Measurements from ENCODE around the gene ARRDC1. TPM values are rescaled to one million over a fixed set of nuclear protein-coding genes. Genes with fewer than 3 reads are reported as not detected.
A peak's percentile ranks its signal among the peaks of the same experiment; 100 is the strongest.

The ARRDC1 gene
- total and polyA plus RNA-seq, 4 experiments from 2014 or later: 54.3 to 86.2 (median 70.8) TPM

GRCh38 chr9:137583957-137584356 lies 21.5 kb upstream of the ARRDC1 start:
- peaks cover 2 to 23% (median 11%) of the 10 kb centered on the region in 4 donors for H3K4me1 Mint-ChIP-seq
- Histone ChIP-seq H3K27ac (ENCODE audit: low read depth, low read length) (no peak overlapping the region), H3K27me3 (ENCODE audit: insufficient read depth, low read length) (no peaks in the 10 kb centered on the region), H3K4me1 (ENCODE audit: insufficient read depth, low read length) (peaks cover 12% of the 10 kb centered on the region), H3K36me3 (ENCODE audit: insufficient read depth, low read length) (peaks cover 13% of the 10 kb centered on the region), H3K9me3 (ENCODE audit: control insufficient read depth in 1 of 2, low read length in 2 of 2) (no peaks in the 10 kb centered on the region), H3K4me3 (ENCODE audit: low read length in 2 of 2) (no peak overlapping the region)
- peaks cover 17 to 29% of the 10 kb centered on the region in 2 donors for H3K36me3 Mint-ChIP-seq
- no peak for DNase-seq
- no peaks in the 10 kb centered on the region for H3K27me3 Mint-ChIP-seq
- H3K27ac Mint-ChIP-seq: no peak overlapping the region
- ChIA-PET POLR2A (ENCODE audit: partially characterized antibody) (no interaction called here), CTCF (ENCODE audit: partially characterized antibody) (interaction anchor here (0.8 kb wide), 1 partner anchor 19 kb away, joined by 3 read pairs; no protein-coding TSS in a partner anchor)
- H3K4me3 Mint-ChIP-seq: no peak overlapping the region
- H3K9me3 Mint-ChIP-seq: no peaks in the 10 kb centered on the region
- intact Hi-C loops (cut with micrococcal nuclease): no loop called here

GRCh38 chr9:137586854-137587253 lies 18.6 kb upstream of the ARRDC1 start:
- H3K27me3 Mint-ChIP-seq: no peaks in the 10 kb centered on the region
- H3K4me3 Mint-ChIP-seq: no peak overlapping the region
- ChIA-PET POLR2A (ENCODE audit: partially characterized antibody) (interaction anchor here (1.1 to 2.6 kb wide), 2 partner anchors 8 to 36 kb away, joined by 3 to 17 read pairs; partner anchors contain the start of gene DPH7), CTCF (ENCODE audit: partially characterized antibody) (no interaction called here)
- H3K4me1 Mint-ChIP-seq: peaks cover 3 to 28% (median 16%) of the 10 kb centered on the region in 4 donors
- H3K27ac ChIP-seq (ENCODE audit: low read depth, low read length): no peak overlapping the region
- H3K9me3 Mint-ChIP-seq: no peaks in the 10 kb centered on the region
- peaks cover 17 to 26% of the 10 kb centered on the region in 2 donors for H3K36me3 Mint-ChIP-seq
- no peaks in the 10 kb centered on the region for H3K27me3 ChIP-seq (ENCODE audit: insufficient read depth, low read length)
- H3K36me3 ChIP-seq (ENCODE audit: insufficient read depth, low read length): peaks cover 13% of the 10 kb centered on the region
- intact Hi-C loops (cut with micrococcal nuclease): no loop called here
- peaks cover 21% of the 10 kb centered on the region for H3K4me1 ChIP-seq (ENCODE audit: insufficient read depth, low read length)
- DNase-seq: no peak
- H3K9me3 ChIP-seq (ENCODE audit: control insufficient read depth in 1 of 2, low read length in 2 of 2): no peaks in the 10 kb centered on the region
- no peak overlapping the region for H3K27ac Mint-ChIP-seq
- H3K4me3 ChIP-seq (ENCODE audit: low read length in 2 of 2): no peak overlapping the region

- H3K4me1 ChIP-seq (ENCODE audit: insufficient read depth, low read length): peaks cover 21% of the 10 kb centered on the region
- peaks cover 5 to 26% (median 16%) of the 10 kb centered on the region in 4 donors for H3K4me1 Mint-ChIP-seq
- H3K4me3 ChIP-seq (ENCODE audit: low read length in 2 of 2): no peak overlapping the region
- no peak for DNase-seq
- peak overlapping the region in 2 of 7 donors; percentile 27 to 56 for H3K27ac Mint-ChIP-seq
- H3K27me3 Mint-ChIP-seq: no peaks in the 10 kb centered on the region
- H3K36me3 Mint-ChIP-seq: peaks cover 17 to 20% of the 10 kb centered on the region in 2 donors
- H3K4me3 Mint-ChIP-seq: peak overlapping the region in 7 of 8 donors; percentile 17 to 81 (median 64)
- no peaks in the 10 kb centered on the region for H3K9me3 Mint-ChIP-seq
- intact Hi-C loops (cut with micrococcal nuclease): no loop called here
- no peaks in the 10 kb centered on the region for H3K9me3 ChIP-seq (ENCODE audit: control insufficient read depth in 1 of 2, low read length in 2 of 2)
- CTCF ChIA-PET (ENCODE audit: partially characterized antibody): interaction anchor here (0.9 to 2.2 kb wide), 2 partner anchors 9 to 11 kb away, joined by 3 to 10 read pairs; partner anchors contain the start of gene DPH7
- H3K36me3 ChIP-seq (ENCODE audit: insufficient read depth, low read length): peaks cover 13% of the 10 kb centered on the region
- POLR2A ChIA-PET (ENCODE audit: partially characterized antibody): interaction anchor here (1.1 to 2.6 kb wide), 4 partner anchors 9 to 38 kb away, joined by 3 to 17 read pairs (median 4); partner anchors contain the start of genes DPH7 and EHMT1
- H3K27ac ChIP-seq (ENCODE audit: low read depth, low read length): no peak overlapping the region
- H3K27me3 ChIP-seq (ENCODE audit: insufficient read depth, low read length): no peaks in the 10 kb centered on the region
These were observed 17.2 kb upstream of the ARRDC1 start for GRCh38 chr9:137588311-137588710.

GRCh38 chr9:137588891-137589290 lies 16.6 kb upstream of the ARRDC1 start:
- peaks cover 5 to 24% (median 15%) of the 10 kb centered on the region in 4 donors for H3K4me1 Mint-ChIP-seq
- no peak for DNase-seq
- Histone ChIP-seq H3K36me3 (ENCODE audit: insufficient read depth, low read length) (peaks cover 13% of the 10 kb centered on the region), H3K27me3 (ENCODE audit: insufficient read depth, low read length) (no peaks in the 10 kb centered on the region), H3K9me3 (ENCODE audit: control insufficient read depth in 1 of 2, low read length in 2 of 2) (no peaks in the 10 kb centered on the region), H3K27ac (ENCODE audit: low read depth, low read length) (no peak overlapping the region), H3K4me3 (ENCODE audit: low read length in 2 of 2) (no peak overlapping the region), H3K4me1 (ENCODE audit: insufficient read depth, low read length) (peaks cover 21% of the 10 kb centered on the region)
- H3K9me3 Mint-ChIP-seq: no peaks in the 10 kb centered on the region
- peak overlapping the region; percentile 39 to 89 (median 82) for H3K4me3 Mint-ChIP-seq
- ChIA-PET POLR2A (ENCODE audit: partially characterized antibody) (interaction anchor here (1.3 to 2.6 kb wide), 3 partner anchors 10 to 31 kb away, joined by 3 to 17 read pairs (median 6); partner anchors contain the start of genes DPH7 and EHMT1), CTCF (ENCODE audit: partially characterized antibody) (interaction anchor here (0.9 to 2.2 kb wide), 2 partner anchors 10 to 12 kb away, joined by 3 to 10 read pairs; partner anchors contain the start of gene DPH7)
- peaks cover 14 to 17% of the 10 kb centered on the region in 2 donors for H3K36me3 Mint-ChIP-seq
- H3K27ac Mint-ChIP-seq: peak overlapping the region in 3 of 7 donors; percentile 17 to 89 (median 56)
- intact Hi-C loops (cut with micrococcal nuclease): no loop called here
- no peaks in the 10 kb centered on the region for H3K27me3 Mint-ChIP-seq

- no peak for DNase-seq
- peak overlapping the region; percentile 81 to 89 (median 84) for H3K4me3 Mint-ChIP-seq
- intact Hi-C loops (cut with micrococcal nuclease): loop anchor here (1.0 to 2.0 kb wide), 4 partner anchors 10 to 799 kb away; partner anchors contain the start of genes ARRDC1 and TMEM141
- peaks cover 5 to 24% (median 15%) of the 10 kb centered on the region in 4 donors for H3K4me1 Mint-ChIP-seq
- no peaks in the 10 kb centered on the region for H3K9me3 ChIP-seq (ENCODE audit: control insufficient read depth in 1 of 2, low read length in 2 of 2)
- H3K4me3 ChIP-seq (ENCODE audit: low read length in 2 of 2): peak overlapping the region in 1 of 2 donors; percentile 52
- peaks cover 13% of the 10 kb centered on the region for H3K36me3 ChIP-seq (ENCODE audit: insufficient read depth, low read length)
- H3K27ac Mint-ChIP-seq: peak overlapping the region in 6 of 7 donors; percentile 18 to 89 (median 67)
- no peaks in the 10 kb centered on the region for H3K27me3 ChIP-seq (ENCODE audit: insufficient read depth, low read length)
- peaks cover 21% of the 10 kb centered on the region for H3K4me1 ChIP-seq (ENCODE audit: insufficient read depth, low read length)
- H3K27me3 Mint-ChIP-seq: no peaks in the 10 kb centered on the region
- no peaks in the 10 kb centered on the region for H3K9me3 Mint-ChIP-seq
- POLR2A ChIA-PET (ENCODE audit: partially characterized antibody): interaction anchor here (1.3 to 2.6 kb wide), 3 partner anchors 11 to 30 kb away, joined by 3 to 17 read pairs (median 6); partner anchors contain the start of genes DPH7 and EHMT1
- CTCF ChIA-PET (ENCODE audit: partially characterized antibody): interaction anchor here (2.2 kb wide), 1 partner anchor 10 kb away, joined by 10 read pairs; the partner anchor contains the start of gene DPH7
- peaks cover 14 to 16% of the 10 kb centered on the region in 2 donors for H3K36me3 Mint-ChIP-seq
- H3K27ac ChIP-seq (ENCODE audit: low read depth, low read length): peak overlapping the region; percentile 31
These were observed 15.9 kb upstream of the ARRDC1 start for GRCh38 chr9:137589441-137590122.

GRCh38 chr9:137590123-137590468 lies 15.4 kb upstream of the ARRDC1 start:
- ChIA-PET POLR2A (ENCODE audit: partially characterized antibody) (interaction anchor here (1.0 to 1.6 kb wide), 7 partner anchors 9 to 38 kb away, joined by 3 to 14 read pairs (median 6); partner anchors contain the start of genes ARRDC1, DPH7, EHMT1 and MRPL41), CTCF (ENCODE audit: partially characterized antibody) (no interaction called here)
- no peak overlapping the region for H3K4me3 ChIP-seq (ENCODE audit: low read length in 2 of 2)
- intact Hi-C loops (cut with micrococcal nuclease): loop anchor here (1.0 to 2.0 kb wide), 4 partner anchors 11 to 799 kb away; partner anchors contain the start of genes ARRDC1 and TMEM141
- H3K4me1 ChIP-seq (ENCODE audit: insufficient read depth, low read length): peaks cover 21% of the 10 kb centered on the region
- no peaks in the 10 kb centered on the region for H3K9me3 ChIP-seq (ENCODE audit: control insufficient read depth in 1 of 2, low read length in 2 of 2)
- DNase-seq: no peak
- no peaks in the 10 kb centered on the region for H3K27me3 ChIP-seq (ENCODE audit: insufficient read depth, low read length)
- no peaks in the 10 kb centered on the region for H3K9me3 Mint-ChIP-seq
- H3K27ac ChIP-seq (ENCODE audit: low read depth, low read length): no peak overlapping the region
- no peak overlapping the region for H3K4me3 Mint-ChIP-seq
- peaks cover 5 to 24% (median 15%) of the 10 kb centered on the region in 4 donors for H3K4me1 Mint-ChIP-seq
- peaks cover 13% of the 10 kb centered on the region for H3K36me3 ChIP-seq (ENCODE audit: insufficient read depth, low read length)
- no peaks in the 10 kb centered on the region for H3K27me3 Mint-ChIP-seq
- H3K36me3 Mint-ChIP-seq: peaks cover 14% of the 10 kb centered on the region in 2 donors
- no peak overlapping the region for H3K27ac Mint-ChIP-seq
